Thymus (tissue), 11 donors: ENCODE results near the gene BICC1. TPM values are rescaled to one million over a fixed set of nuclear protein-coding genes. Genes with fewer than 3 reads are reported as not detected.

Experiments used
- DNase-seq, 9 donors: peaks; one replicate each; pipeline ENCODE4 v3.0.0-alpha.2; 2013; ENCODE audit warnings: low spot score in 9 of 9, low read depth in 6 of 9, missing footprints in 1 of 9
- H3K27ac ChIP-seq, 2 donors: one replicate each; pipeline ENCODE4 v1.5.1; 2013; ENCODE audit warnings: control low read depth in 1 of 2, low read depth in 1 of 2, low read length in 1 of 2, mild to moderate bottlenecking in 1 of 2, moderate library complexity in 1 of 2
- H3K27me3 ChIP-seq, 2 donors: one replicate each; pipeline ENCODE4 v1.5.1; 2013; ENCODE audit warnings: low read length in 1 of 2; ENCODE audit not compliant: control insufficient read depth in 2 of 2, insufficient read depth in 1 of 2
- H3K36me3 ChIP-seq, 2 donors: one replicate each; pipeline ENCODE4 v1.5.1; 2013; ENCODE audit warnings: low read length in 1 of 2, mild to moderate bottlenecking in 1 of 2, moderate library complexity in 1 of 2; ENCODE audit not compliant: control insufficient read depth in 2 of 2, insufficient read depth in 2 of 2
- H3K4me1 ChIP-seq, 2 donors: one replicate each; pipeline ENCODE4 v1.5.1; 2013; ENCODE audit warnings: low read length in 2 of 2; ENCODE audit not compliant: control insufficient read depth in 2 of 2, insufficient read depth in 2 of 2
- H3K4me3 ChIP-seq, 2 donors: one replicate each; pipeline ENCODE4 v1.5.1; 2013; ENCODE audit warnings: low read length in 2 of 2, control low read depth in 1 of 2, mild to moderate bottlenecking in 1 of 2
- H3K9me3 ChIP-seq, 2 donors: one replicate each; pipeline ENCODE4 v1.5.1; 2013; ENCODE audit warnings: low read length in 1 of 2, mild to moderate bottlenecking in 1 of 2; ENCODE audit not compliant: control insufficient read depth in 2 of 2, insufficient read depth in 1 of 2
- WGBS: extraction: QIAGEN DNeasy Blood & Tissue Kit; methylation state at CpG from one replicate; pipeline ENCODE4 v1.1.7; 2013; 5-methylcytosine and 5-hydroxymethylcytosine counted together
- polyA plus RNA-seq: library from polyadenylated mRNA; stranded (reverse); fragments of 200-250 nt; gene quantifications from one replicate; pipeline ENCODE4 v1.2.3, GENCODE V29; 2013
- total RNA-seq: library from RNA; stranded (reverse); fragments of 120-200 nt; gene quantifications from one replicate; pipeline ENCODE4 v1.2.4, GENCODE V29; 2013
- donor health status: healthy.

The BICC1 gene
- total and polyA plus RNA-seq, 2 donors = 1.8 to 1.9 TPM

GRCh38 chr10:58785354-58785753 is 272.7 kb downstream of the BICC1 start:
- no peaks in the 10 kb centered on the region for H3K4me1 ChIP-seq
- WGBS = 94% methylated on average over 3 of the region's 3 CpGs
- H3K27ac ChIP-seq = no peak overlapping the region
- H3K27me3 ChIP-seq = no peaks in the 10 kb centered on the region
- H3K9me3 ChIP-seq = no peaks in the 10 kb centered on the region
- no peak for DNase-seq
- no peak overlapping the region for H3K4me3 ChIP-seq
- H3K36me3 ChIP-seq = no peaks in the 10 kb centered on the region

DNA sequence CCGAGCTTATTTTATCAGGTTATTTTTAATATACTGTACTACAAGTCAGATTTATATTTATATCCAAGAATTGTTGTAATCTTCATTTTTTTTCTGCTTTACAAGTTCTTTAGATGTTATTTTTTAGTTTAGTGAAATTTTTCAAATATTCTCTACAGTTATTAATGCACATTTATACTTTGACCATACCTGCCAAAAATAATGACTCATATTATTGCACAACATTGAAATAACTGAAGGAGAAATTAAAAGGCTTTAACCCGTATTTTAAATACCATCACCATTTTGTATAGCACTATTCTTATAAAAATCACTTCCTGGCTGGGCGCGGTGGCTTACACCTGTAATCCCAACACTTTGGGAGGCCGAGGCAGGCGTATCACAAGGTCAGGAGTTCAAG is 278.5 kb downstream of the BICC1 start:
- Histone ChIP-seq H3K36me3 (no peaks in the 10 kb centered on the region), H3K27ac (no peak overlapping the region), H3K4me3 (no peak overlapping the region), H3K4me1 (no peaks in the 10 kb centered on the region), H3K27me3 (no peaks in the 10 kb centered on the region), H3K9me3 (no peaks in the 10 kb centered on the region)
- no peak for DNase-seq
- 94% methylated on average over 6 of the region's 6 CpGs for WGBS

GRCh38 chr10:58795560-58795959 is 282.9 kb downstream of the BICC1 start:
- no peak for DNase-seq
- Histone ChIP-seq H3K36me3 (no peaks in the 10 kb centered on the region), H3K9me3 (no peaks in the 10 kb centered on the region), H3K27ac (no peak overlapping the region), H3K27me3 (no peaks in the 10 kb centered on the region), H3K4me3 (no peak overlapping the region), H3K4me1 (no peaks in the 10 kb centered on the region)

- H3K9me3 ChIP-seq = no peaks in the 10 kb centered on the region
- H3K4me3 ChIP-seq = no peak overlapping the region
Observed at GRCh38 chr10:58796242-58796641, 283.6 kb downstream of the BICC1 start.

GRCh38 chr10:58796824-58797223 is 284.2 kb downstream of the BICC1 start:
- 71% methylated on average over 4 of the region's 4 CpGs for WGBS
- Histone ChIP-seq H3K9me3 (no peaks in the 10 kb centered on the region), H3K36me3 (no peaks in the 10 kb centered on the region), H3K27ac (no peak overlapping the region), H3K4me1 (no peaks in the 10 kb centered on the region), H3K27me3 (no peaks in the 10 kb centered on the region), H3K4me3 (no peak overlapping the region)
- no peak for DNase-seq

More at GRCh38 chr10:58796242-58796641, 283.6 kb downstream of the BICC1 start:
- no peak for DNase-seq
- H3K27me3 ChIP-seq = no peaks in the 10 kb centered on the region
- WGBS = 95% methylated on average over 7 of the region's 7 CpGs
- no peak overlapping the region for H3K27ac ChIP-seq
- H3K4me1 ChIP-seq = no peaks in the 10 kb centered on the region
- no peaks in the 10 kb centered on the region for H3K36me3 ChIP-seq

DNA sequence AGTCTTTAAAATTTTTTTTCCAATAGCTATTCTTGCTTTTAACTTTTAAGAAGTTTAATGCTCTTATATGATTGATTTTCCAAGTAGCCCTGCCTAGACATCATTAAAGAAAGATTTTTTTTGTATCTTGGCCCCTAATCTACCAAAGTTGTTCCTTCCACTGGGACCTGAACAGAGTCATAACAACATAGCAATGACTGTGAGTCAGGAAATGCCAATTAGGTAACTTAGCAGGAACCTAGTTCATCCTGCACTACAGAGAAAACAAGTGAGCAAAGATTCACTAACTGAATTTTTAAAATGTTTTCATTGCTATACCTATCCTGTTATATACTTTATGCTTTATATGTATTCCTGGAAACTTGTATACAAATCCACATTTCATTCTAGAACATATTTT is 284.7 kb downstream of the BICC1 start:
- Histone ChIP-seq H3K36me3 (no peaks in the 10 kb centered on the region), H3K4me3 (no peak overlapping the region), H3K9me3 (no peaks in the 10 kb centered on the region), H3K4me1 (no peaks in the 10 kb centered on the region), H3K27me3 (no peaks in the 10 kb centered on the region), H3K27ac (no peak overlapping the region)
- DNase-seq = no peak

DNA sequence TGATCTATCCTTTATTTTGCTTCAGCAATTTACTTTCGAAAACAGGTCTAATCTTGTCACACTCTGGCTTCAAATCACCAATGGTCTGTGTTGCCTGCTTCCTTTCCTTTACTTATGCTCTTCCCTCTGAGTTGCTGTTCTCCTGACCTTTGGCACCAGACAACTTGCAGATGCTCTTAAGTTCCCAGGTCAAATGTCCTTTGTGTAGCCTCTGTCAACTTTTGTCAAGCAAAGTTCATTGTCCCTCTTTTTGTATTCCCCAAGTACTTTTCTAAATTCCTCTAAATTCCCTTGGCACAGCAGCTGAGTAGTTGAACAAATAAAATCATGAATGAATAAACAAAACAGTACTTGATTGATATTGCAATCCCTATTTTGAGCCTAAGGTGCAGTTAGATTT is 289.4 kb downstream of the BICC1 start:
- 95% methylated on average over 1 of the region's 1 CpG for WGBS
- DNase-seq = no peak

GRCh38 chr10:58806323-58806722 is 293.7 kb downstream of the BICC1 start:
- WGBS = 93% methylated on average over 1 of the region's 1 CpG
- Histone ChIP-seq H3K27me3 (no peaks in the 10 kb centered on the region), H3K27ac (no peak overlapping the region), H3K36me3 (no peaks in the 10 kb centered on the region), H3K9me3 (no peaks in the 10 kb centered on the region), H3K4me3 (no peak overlapping the region), H3K4me1 (no peaks in the 10 kb centered on the region)
- no peak for DNase-seq

More for the DNA sequence above, 289.4 kb downstream of the BICC1 start:
- H3K27ac ChIP-seq = no peak overlapping the region
- no peaks in the 10 kb centered on the region for H3K9me3 ChIP-seq
- no peaks in the 10 kb centered on the region for H3K4me1 ChIP-seq
- H3K27me3 ChIP-seq = no peaks in the 10 kb centered on the region
- no peak overlapping the region for H3K4me3 ChIP-seq
- H3K36me3 ChIP-seq = no peaks in the 10 kb centered on the region

GRCh38 chr10:58806970-58807628 is 294.4 kb downstream of the BICC1 start:
- H3K4me3 ChIP-seq = no peak overlapping the region
- no peaks in the 10 kb centered on the region for H3K36me3 ChIP-seq
- DNase-seq = no peak
- no peaks in the 10 kb centered on the region for H3K4me1 ChIP-seq
- no peaks in the 10 kb centered on the region for H3K9me3 ChIP-seq
- no peaks in the 10 kb centered on the region for H3K27me3 ChIP-seq
- H3K27ac ChIP-seq = no peak overlapping the region
- 94% methylated on average over 4 of the region's 4 CpGs for WGBS

DNA sequence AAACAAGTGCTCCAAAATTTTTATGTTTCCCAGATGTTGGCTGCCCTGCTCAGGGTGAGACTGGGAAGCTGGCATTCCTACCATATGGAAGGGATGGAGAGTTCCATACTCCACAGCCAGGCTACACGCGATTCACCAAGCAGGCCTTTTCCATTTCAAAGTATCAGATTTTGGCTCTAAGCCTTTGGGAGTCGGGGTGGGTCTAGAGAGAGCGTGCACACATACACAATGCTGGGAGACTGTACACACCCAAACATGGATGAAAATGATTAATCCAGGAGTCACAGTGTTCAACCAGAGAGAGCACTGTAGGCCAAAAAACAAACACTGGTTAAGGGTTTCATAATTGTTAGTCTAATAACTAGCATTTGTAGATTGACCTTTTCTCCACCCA is 295.0 kb downstream of the BICC1 start:
- H3K27me3 ChIP-seq = no peaks in the 10 kb centered on the region
- no peaks in the 10 kb centered on the region for H3K9me3 ChIP-seq
- 48% methylated on average over 4 of the region's 4 CpGs for WGBS
- no peak for DNase-seq
- no peaks in the 10 kb centered on the region for H3K36me3 ChIP-seq
- no peaks in the 10 kb centered on the region for H3K4me1 ChIP-seq
- H3K4me3 ChIP-seq = no peak overlapping the region
- H3K27ac ChIP-seq = no peak overlapping the region
